Dermis microvascular lymphatic vessel endothelial cell (primary cell): Measurements from ENCODE around the gene ICE2. TPM values are rescaled to one million over a fixed set of nuclear protein-coding genes. Genes with fewer than 3 reads are reported as not detected.
"Not testable (repeated sequence)": the region's sequence is repeated elsewhere in the genome, so short reads cannot be mapped to it uniquely, and the experiment has no call there.

ENCODE experiments used
- DNase-seq, 2 donors: peaks; one replicate each; pipeline versions ENCODE4 v3.0.0 to v3.0.0-alpha.2; 2010; ENCODE audit warnings: low read depth in 2 of 2
- total RNA-seq: library from RNA; depleted of rRNA; stranded (reverse); fragments of >200 nt; gene quantifications from 2 replicates; pipeline ENCODE4 v1.2.1, GENCODE V29; 2014

The ICE2 gene
- total RNA-seq, 1 donor from 2014 or later: 26.7 TPM

GRCh38 chr15:60410350-60410749 lies 68.6 kb downstream of the ICE2 start:
- DNase-seq: not testable (repeated sequence)

DNA sequence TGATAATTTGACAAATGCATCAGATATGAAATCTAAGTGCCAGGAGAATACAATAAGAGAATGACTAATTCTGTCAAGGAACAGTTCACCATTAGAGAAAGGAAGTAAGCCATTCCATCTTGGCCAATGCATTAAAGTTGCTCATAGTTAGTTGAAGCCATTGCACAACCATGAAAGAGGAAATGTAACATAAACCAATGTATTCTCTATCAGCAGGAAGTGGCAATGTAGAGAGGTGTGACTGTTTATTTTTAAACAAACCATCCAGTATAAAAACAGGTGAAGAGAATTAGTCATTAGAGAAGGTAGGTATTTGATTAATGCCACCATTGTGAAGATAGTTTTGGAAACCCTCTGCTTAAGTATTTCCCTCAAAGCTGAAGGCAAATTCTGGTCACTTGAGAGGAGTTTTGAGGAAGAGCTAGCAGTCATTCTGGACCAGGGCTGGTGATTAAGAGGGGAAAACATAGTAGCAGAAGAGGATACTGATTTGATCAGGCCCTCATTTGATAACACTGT lies 70.4 kb downstream of the ICE2 start:
- DNase-seq: peak in 1 of 2 donors; percentile 66

- DNase-seq: peak in 1 of 2 donors; percentile 29
Observed at GRCh38 chr15:60407415-60407805, 71.5 kb downstream of the ICE2 start.

- DNase-seq: no peak
Observed at GRCh38 chr15:60406513-60407414, 72.2 kb downstream of the ICE2 start.

GRCh38 chr15:60405399-60405798 lies 73.5 kb downstream of the ICE2 start:
- no peak for DNase-seq

DNA sequence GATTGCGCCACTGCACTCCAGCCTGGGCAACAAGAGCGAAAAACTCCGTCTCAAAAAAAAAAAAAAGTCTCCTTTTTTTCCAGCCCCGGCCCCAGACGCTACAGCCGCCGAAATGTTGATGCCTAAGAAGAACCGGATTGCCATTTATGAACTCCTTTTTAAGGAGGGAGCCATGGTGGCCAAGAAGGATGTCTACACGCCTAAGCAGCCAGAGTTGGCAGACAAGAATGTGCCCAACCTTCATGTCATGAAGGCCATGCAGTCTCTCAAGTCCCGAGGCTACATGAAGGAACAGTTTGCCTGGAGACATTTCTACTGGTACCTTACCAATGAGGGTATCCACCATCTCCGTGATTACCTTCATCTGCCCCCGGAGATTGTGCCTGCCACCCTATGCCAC lies 74.6 kb downstream of the ICE2 start:
- DNase-seq: not testable (repeated sequence)

DNA sequence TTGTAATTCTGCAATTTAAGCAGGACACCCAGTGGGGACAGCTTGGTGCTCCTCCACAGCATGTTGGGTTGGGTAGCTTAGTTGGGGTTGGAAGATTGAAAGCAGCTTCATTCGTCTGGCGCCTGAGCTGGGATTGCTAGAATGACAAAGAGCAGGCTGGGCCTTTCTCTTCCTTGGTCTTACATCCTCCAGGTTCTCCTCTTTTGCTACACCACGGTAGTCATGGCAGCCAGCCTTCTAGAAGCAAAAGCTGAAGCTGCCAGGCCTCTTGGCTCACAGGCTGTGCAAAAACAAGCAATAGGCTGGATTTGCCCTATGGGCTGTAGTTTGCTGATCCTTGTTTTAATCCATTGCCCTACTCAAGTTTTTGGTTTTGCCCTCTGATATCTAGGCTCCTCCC lies 78.0 kb downstream of the ICE2 start:
- no peak for DNase-seq

DNA sequence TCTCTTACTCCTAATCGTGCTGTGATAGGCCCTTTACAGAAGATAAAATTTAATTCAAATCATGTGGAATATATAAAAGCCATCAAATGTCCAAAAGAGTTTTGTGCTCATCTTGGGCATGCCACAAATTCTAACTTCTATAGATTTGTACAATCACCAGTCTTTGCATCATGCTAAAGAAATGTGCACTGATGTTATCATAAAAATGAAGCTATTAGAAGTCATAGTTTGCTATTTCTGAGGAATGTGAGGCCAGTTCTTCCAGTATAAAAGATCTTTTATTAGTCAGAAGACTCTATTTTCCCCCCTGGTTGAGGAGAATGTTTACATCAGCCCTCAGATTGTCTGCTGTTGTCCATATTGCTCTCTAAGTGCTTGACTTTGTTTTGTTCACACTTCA lies 79.0 kb downstream of the ICE2 start:
- DNase-seq: peak in 1 of 2 donors; percentile 23

GRCh38 chr15:60399246-60399915 lies 79.6 kb downstream of the ICE2 start:
- DNase-seq: no peak

DNA sequence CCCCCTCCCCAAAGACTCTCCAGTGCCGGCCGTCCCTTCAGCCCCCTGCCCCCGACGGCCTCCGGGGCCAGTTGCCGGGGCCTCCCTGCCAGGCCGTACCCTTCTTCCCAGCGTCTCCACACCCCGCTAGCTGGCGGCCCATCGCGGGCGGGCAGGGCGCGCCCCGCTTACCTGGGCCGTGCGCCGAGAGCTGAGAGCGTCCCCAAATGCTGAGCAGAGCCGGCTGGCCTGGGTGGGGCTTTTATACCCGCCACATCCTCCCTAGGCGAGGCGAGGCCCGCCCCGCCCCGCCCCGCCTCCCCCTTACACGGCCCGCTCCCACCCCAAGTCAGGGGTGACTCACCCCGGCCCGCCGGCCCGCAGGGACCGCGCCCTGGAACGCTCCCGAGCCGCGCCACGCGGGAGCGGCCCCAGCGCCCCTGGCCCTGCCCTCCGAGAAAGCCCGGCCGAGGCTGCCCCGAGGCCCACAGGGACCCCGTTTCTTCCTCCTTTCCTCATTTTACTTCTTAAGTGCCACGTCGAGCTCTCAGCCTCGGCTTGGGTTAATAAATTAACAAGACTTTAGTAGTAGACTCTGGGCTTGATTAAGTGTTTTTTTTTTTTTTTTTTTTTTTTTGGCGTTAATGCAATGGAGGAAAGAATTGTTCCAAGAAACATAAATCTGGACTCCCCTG lies 81.0 kb downstream of the ICE2 start, which contains the start of gene ANXA2:
Gene ANXA2 (minus strand): TSS at position 215 of the 674 bp plus-strand sequence. CDS start 11,911 bp downstream, outside the sequence.
- peak; percentile 49 to 87 for DNase-seq

GRCh38 chr15:60396958-60397771 lies 81.8 kb downstream of the ICE2 start:
- DNase-seq: peak; percentile 40 to 80

GRCh38 chr15:60396560-60396957 lies 82.4 kb downstream of the ICE2 start:
- peak in 1 of 2 donors; percentile 42 for DNase-seq

DNA sequence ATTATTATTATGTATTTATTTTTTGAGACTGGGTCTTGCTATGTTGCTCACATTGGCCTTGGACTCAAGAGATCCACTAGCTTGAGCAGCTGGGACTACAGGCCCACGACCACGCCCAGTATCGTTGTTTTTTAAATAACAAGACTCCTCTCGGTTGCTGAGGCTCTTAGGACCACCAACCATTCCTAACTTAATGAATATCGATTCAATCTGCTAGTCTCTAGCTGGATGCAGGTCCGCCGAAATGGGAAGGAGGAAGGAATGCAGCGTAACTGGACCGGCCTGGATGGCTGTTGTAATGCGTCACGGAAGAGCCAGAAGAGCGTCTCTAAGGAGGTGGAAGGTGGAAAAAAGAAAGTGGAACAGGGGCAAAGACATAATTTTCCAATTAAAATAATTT lies 82.8 kb downstream of the ICE2 start:
- DNase-seq: peak in 1 of 2 donors; percentile 39

DNA sequence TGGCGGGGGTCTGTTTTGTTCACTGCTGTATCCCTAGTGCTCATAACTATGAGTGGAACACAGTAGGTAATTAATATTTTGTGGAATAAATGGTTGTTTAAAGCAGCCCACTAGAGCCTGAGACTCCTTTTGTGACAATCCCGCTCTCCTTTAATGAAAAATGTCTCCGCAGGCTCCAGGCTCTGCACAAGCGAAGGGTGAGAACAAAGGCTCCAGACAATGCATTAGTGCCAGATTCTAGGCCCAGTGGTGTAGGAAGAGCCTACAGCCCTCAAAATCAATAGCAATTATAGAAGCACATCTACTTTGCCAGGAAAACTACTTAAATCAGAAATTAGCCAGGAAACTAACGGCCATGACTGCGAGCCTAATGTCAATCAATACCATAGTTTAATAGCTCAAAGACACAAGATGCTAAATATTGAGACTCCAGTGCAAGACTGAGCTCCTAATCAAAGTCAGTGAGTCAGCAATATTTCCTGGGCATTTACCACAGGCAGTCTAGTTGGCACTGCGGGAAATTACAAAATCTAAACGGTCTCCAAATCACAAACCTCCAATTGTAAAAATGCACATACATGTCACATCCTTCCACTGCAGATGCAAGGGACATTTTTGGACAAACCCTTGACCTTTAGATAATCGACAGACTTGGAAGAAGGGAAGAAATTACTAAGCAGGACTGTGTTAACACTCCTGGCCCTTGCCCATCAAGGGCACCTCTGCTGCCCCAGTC lies 83.5 kb downstream of the ICE2 start:
- DNase-seq: peak in 1 of 2 donors; percentile 35

- peak in 1 of 2 donors; percentile 46 for DNase-seq
Observed at GRCh38 chr15:60394689-60395097, 84.2 kb downstream of the ICE2 start.

- DNase-seq: peak; percentile 94 to 95
Observed at GRCh38 chr15:60392986-60393790, 85.8 kb downstream of the ICE2 start.

DNA sequence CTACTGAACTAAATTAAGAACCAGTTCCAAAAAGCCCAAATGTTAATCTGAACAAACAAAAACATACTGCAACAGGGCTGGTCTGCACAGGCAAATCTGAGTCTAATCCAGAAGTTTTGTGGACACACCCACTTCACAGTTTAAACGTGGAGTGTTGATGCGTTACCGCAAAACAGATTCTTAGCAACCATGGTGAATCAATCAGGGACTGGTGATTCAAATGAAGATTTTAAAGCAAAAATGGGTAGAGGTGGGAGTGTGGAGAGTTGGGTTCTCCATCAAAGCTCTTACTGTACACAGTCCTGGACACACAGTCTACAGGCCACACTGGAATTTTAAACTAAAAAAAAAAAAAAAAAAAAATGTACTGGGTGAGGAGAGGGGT lies 86.3 kb downstream of the ICE2 start:
- DNase-seq: peak; percentile 81 to 86

DNA sequence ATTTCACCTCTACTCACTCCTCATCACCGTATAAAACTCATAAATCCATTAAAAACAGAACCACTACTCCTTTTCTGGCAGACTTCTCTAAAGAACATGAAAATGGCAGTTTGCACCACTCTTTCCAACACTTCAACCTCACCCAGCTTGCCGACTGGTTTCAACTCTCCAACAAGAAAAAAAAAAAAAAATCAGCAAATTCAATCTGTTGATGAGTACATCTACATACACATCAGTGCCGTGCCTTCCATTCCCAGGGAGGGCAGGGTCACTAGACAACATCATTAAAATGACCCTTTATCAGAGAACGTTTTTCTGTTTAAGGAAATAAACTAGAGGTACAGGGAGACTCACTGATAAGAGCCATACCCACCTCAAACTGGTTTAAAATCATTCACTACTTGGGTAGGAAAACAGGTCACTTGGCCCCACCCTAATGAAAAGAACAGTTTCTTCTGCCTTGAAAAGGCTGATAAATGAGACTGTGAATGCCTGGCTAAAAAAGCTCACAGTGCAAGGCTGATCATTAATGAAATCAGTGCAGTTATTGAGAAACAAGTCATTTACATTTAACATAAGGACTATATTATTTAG lies 87.1 kb downstream of the ICE2 start:
- DNase-seq: no peak
